ENCODE data around the gene SMYD2. TPM values are rescaled to one million over a fixed set of nuclear protein-coding genes. Genes with fewer than 3 reads are reported as not detected.
"Not testable (repeated sequence)": the region's sequence is repeated elsewhere in the genome, so short reads cannot be mapped to it uniquely, and the experiment has no call there.

SMYD2 gene
- polyA plus RNA-seq, 1 donor, result 94.5 TPM

GRCh38 chr1:214271174-214271858 is 9.6 kb upstream of the SMYD2 start:
- no peak for DNase-seq (ENCODE audit: low read depth)

- no peak for DNase-seq (ENCODE audit: low read depth)
Observed at GRCh38 chr1:214271995-214272731, 8.8 kb upstream of the SMYD2 start.

- no peak for DNase-seq (ENCODE audit: low read depth)
Observed at GRCh38 chr1:214272964-214273533, 7.9 kb upstream of the SMYD2 start.

GRCh38 chr1:214275700-214276099 is 5.3 kb upstream of the SMYD2 start:
- not testable (repeated sequence) for DNase-seq (ENCODE audit: low read depth)

- DNase-seq (ENCODE audit: low read depth), result no peak
Observed at GRCh38 chr1:214276786-214277185, 4.2 kb upstream of the SMYD2 start.

GRCh38 chr1:214277704-214278635 is 3.0 kb upstream of the SMYD2 start:
- DNase-seq (ENCODE audit: low read depth), result no peak

GRCh38 chr1:214280386-214281020 is 456 bp upstream of the SMYD2 start:
- DNase-seq (ENCODE audit: low read depth), result no peak

GRCh38 chr1:214281720-214282629 is 1.0 kb downstream of the SMYD2 start:
- DNase-seq (ENCODE audit: low read depth), result no peak

GRCh38 chr1:214282630-214283242 is 1.8 kb downstream of the SMYD2 start:
- no peak for DNase-seq (ENCODE audit: low read depth)

- no peak for DNase-seq (ENCODE audit: low read depth)
Observed at GRCh38 chr1:214285610-214286440, 4.9 kb downstream of the SMYD2 start.

GRCh38 chr1:214287884-214288283 is 6.9 kb downstream of the SMYD2 start:
- no peak for DNase-seq (ENCODE audit: low read depth)

GRCh38 chr1:214289574-214290272 is 8.8 kb downstream of the SMYD2 start:
- DNase-seq (ENCODE audit: low read depth), result no peak

GRCh38 chr1:214290424-214291037 is 9.6 kb downstream of the SMYD2 start:
- DNase-seq (ENCODE audit: low read depth), result no peak

- DNase-seq (ENCODE audit: low read depth), result no peak
Observed at GRCh38 chr1:214292322-214292721, 11.4 kb downstream of the SMYD2 start.

GRCh38 chr1:214295934-214296333 is 15.0 kb downstream of the SMYD2 start:
- DNase-seq (ENCODE audit: low read depth), result no peak

- no peak for DNase-seq (ENCODE audit: low read depth)
Observed at GRCh38 chr1:214296860-214297745, 16.1 kb downstream of the SMYD2 start.
